Activated CD8-positive, alpha-beta memory T cell treated with anti-CD3 and anti-CD28 coated beads, Interleukin-2, amount 50 U/mL, for 1 hour (primary cell): Measurements from ENCODE around the gene DDAH2.
"Not testable (repeated sequence)": the region's sequence is repeated elsewhere in the genome, so short reads cannot be mapped to it uniquely, and the experiment has no call there.

Experiments used
- DNase-seq: peaks from one replicate; pipeline ENCODE4 v3.0.0-alpha.2; 2020; ENCODE audit errors: extremely low read depth

DDAH2 gene

GRCh38 chr6:31713465-31713864 is 15.6 kb downstream of the DDAH2 start:
- DNase-seq: no peak

GRCh38 chr6:31712296-31712695 is 16.8 kb downstream of the DDAH2 start:
- DNase-seq: no peak

- DNase-seq: no peak
Observed at GRCh38 chr6:31711233-31711632, 17.9 kb downstream of the DDAH2 start.

- DNase-seq: no peak
Observed at GRCh38 chr6:31710523-31711219, 18.4 kb downstream of the DDAH2 start.

GRCh38 chr6:31709157-31709556 is 19.9 kb downstream of the DDAH2 start:
- not testable (repeated sequence) for DNase-seq

- DNase-seq: no peak
Observed at GRCh38 chr6:31708224-31708623, 20.9 kb downstream of the DDAH2 start.

- no peak for DNase-seq
Observed at GRCh38 chr6:31707701-31708100, 21.4 kb downstream of the DDAH2 start.

GRCh38 chr6:31706599-31706998 is 22.5 kb downstream of the DDAH2 start, which contains the start of gene LY6G6F:
TSS of gene LY6G6F (plus strand) at chr6:31706866. CDS start at chr6:31706907, 41 bp downstream.
- DNase-seq: no peak

GRCh38 chr6:31705931-31706330 is 23.2 kb downstream of the DDAH2 start:
- no peak for DNase-seq

GRCh38 chr6:31702819-31703716 is 26.0 kb downstream of the DDAH2 start, which contains the start of gene ABHD16A:
TSS of gene ABHD16A (minus strand) at chr6:31703324. CDS start at chr6:31703281, 43 bp downstream.
- peak; percentile 95 for DNase-seq

- DNase-seq: no peak
Observed at GRCh38 chr6:31702405-31702818, 26.7 kb downstream of the DDAH2 start.

- no peak for DNase-seq
Observed at GRCh38 chr6:31701666-31702404, 27.3 kb downstream of the DDAH2 start.

GRCh38 chr6:31700740-31701401 is 28.2 kb downstream of the DDAH2 start:
- DNase-seq: no peak

- no peak for DNase-seq
Observed at GRCh38 chr6:31697555-31697954, 31.5 kb downstream of the DDAH2 start.

GRCh38 chr6:31693535-31693934 is 35.6 kb downstream of the DDAH2 start:
- no peak for DNase-seq

- no peak for DNase-seq
Observed at GRCh38 chr6:31692886-31693285, 36.2 kb downstream of the DDAH2 start.

GRCh38 chr6:31692353-31692752 is 36.7 kb downstream of the DDAH2 start:
- DNase-seq: no peak

GRCh38 chr6:31691564-31692108 is 37.5 kb downstream of the DDAH2 start:
- no peak for DNase-seq

- DNase-seq: no peak
Observed at GRCh38 chr6:31691078-31691463, 38.0 kb downstream of the DDAH2 start.

GRCh38 chr6:31690231-31691077 is 38.6 kb downstream of the DDAH2 start:
- no peak for DNase-seq
